Measurements from ENCODE around the gene MYL1. TPM values are rescaled to one million over a fixed set of nuclear protein-coding genes. Genes with fewer than 3 reads are reported as not detected.

MYL1 gene
- total RNA-seq, 4 donors from 2014 or later = 0.49 TPM; not detected in 3

DNA sequence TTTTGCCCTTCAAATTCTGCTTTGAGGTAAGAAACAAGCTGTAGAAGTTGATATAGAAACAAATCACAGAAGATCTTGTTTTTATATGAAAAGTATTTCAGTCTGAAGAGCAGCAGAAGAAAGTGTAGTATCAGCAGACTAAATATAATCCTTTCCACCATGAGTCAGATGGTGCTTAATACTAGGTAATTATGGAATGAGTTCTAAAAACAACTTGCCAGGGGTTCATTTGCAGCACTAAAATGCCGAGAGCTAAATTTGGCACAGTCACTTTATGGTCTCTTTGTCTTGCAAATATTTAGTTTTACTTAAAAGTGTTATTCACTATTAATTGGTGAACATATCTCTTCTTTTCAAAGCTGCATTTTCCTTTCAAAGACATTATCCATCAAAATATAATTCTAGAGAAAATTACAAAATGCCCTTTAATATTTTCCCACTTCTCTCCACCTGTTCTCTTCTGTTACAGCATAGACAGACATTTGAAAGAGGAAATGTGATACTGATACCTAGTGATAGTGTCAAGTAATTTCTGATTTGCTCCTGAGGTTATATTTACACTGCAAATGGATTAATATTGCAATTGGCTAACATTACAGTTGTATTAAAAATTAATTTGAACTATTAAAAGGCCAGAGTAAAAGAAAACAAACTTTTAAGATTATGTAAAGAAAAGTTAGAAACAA lies 5.3 kb downstream of the MYL1 start:
- no peak for TF ChIP-seq POLR2A (IDR thresholded peaks at IDR 0.05)
- WGBS, 2 donors = 23 to 32% methylated on average over 1 of the region's 1 CpG
- intact Hi-C loops (cut with DNase I; ENCODE audit: low total_unique reads) = no loop called here
- DNase-seq (ENCODE audit: low spot score in 2 of 2) = no peak
- H3K4me3 ChIP-seq (ENCODE audit: low read depth, poor library complexity, severe bottlenecking) = no peak overlapping the region

DNA sequence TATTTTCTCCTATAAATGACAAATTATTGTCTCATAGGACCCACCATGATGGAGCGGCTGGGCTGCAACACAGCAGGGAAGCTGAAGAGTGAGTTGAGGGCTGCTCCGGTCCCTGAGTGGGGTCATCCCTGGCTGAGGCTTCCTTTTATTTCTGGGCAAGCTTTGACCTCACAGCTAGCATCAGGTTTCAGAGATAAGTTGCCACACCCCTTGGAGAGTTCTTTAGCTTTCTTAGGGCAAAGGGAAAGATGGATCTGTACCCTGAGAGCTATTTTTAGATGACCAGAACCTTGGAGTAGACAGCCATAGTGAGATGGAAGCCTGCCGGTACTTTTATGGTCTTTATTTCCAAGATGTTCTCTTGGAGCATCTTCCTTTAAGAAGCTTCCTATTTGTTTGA lies 11.5 kb downstream of the MYL1 start:
- 92 to 95% methylated on average over 3 of the region's 3 CpGs for WGBS, 2 donors
- no peak for TF ChIP-seq POLR2A (IDR thresholded peaks at IDR 0.05)
- TF ChIP-seq, protein P1, sequence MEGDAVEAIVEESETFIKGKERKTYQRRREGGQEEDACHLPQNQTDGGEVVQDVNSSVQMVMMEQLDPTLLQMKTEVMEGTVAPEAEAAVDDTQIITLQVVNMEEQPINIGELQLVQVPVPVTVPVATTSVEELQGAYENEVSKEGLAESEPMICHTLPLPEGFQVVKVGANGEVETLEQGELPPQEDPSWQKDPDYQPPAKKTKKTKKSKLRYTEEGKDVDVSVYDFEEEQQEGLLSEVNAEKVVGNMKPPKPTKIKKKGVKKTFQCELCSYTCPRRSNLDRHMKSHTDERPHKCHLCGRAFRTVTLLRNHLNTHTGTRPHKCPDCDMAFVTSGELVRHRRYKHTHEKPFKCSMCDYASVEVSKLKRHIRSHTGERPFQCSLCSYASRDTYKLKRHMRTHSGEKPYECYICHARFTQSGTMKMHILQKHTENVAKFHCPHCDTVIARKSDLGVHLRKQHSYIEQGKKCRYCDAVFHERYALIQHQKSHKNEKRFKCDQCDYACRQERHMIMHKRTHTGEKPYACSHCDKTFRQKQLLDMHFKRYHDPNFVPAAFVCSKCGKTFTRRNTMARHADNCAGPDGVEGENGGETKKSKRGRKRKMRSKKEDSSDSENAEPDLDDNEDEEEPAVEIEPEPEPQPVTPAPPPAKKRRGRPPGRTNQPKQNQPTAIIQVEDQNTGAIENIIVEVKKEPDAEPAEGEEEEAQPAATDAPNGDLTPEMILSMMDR (IDR thresholded peaks at IDR 0.05) = no peak
- no peak overlapping the region for H3K4me3 ChIP-seq (ENCODE audit: low read depth, poor library complexity, severe bottlenecking)
- intact Hi-C loops (cut with DNase I; ENCODE audit: low total_unique reads) = no loop called here
- no peak for DNase-seq (ENCODE audit: low spot score in 2 of 2)

DNA sequence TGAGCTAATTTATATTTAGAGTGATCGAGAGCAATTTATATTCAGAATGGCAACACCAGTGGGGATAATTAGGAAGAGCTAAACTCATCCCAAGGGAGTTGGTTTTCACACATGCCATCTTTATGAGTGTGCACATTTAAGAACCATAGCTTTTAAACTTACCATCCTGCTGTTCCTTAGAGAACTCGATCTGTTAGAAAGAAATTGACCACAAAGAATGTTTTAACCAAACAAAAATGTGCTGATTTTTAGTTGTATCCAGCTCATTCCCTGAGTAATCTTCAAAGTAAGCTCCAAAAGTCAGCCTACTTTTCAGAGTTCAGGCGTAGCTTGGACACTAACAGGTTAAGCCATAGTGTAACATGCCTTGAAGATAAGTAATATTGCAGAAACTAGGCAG lies 12.6 kb downstream of the MYL1 start:
- no peak overlapping the region for H3K4me3 ChIP-seq (ENCODE audit: low read depth, poor library complexity, severe bottlenecking)
- no peak for DNase-seq (ENCODE audit: low spot score in 2 of 2)
- WGBS, 2 donors = 65 to 67% methylated on average over 3 of the region's 3 CpGs
- intact Hi-C loops (cut with DNase I; ENCODE audit: low total_unique reads) = no loop called here
- TF ChIP-seq, protein P1 (IDR thresholded peaks at IDR 0.05) = no peak
- TF ChIP-seq POLR2A (IDR thresholded peaks at IDR 0.05) = no peak

DNA sequence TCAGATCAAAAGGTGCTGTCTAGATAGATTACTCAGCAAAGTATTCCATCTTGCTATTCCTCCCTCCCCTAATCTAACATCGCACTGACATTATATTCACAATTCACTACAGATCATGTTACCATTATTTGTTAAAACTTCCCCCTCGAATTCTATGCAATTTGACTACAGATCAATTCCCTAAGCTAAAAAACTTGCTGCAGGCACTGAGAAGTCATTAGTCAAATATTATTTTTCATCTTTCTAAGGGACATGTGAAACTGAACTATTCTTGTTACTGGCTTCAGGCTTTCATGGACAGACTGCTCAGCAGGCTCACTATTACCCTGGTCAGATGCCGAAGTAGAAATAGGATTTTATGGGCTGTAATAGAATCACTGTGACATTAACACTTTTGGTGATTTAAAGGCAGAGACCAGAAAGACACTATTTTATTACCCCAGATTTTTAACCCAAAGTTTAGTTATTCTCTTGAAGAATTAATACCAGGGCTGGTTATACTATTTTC lies 15.1 kb downstream of the MYL1 start:
- WGBS, 2 donors = 39 to 42% methylated on average over 3 of the region's 3 CpGs
- intact Hi-C loops (cut with DNase I; ENCODE audit: low total_unique reads) = no loop called here
- no peak for DNase-seq (ENCODE audit: low spot score in 2 of 2)
- H3K4me3 ChIP-seq (ENCODE audit: low read depth, poor library complexity, severe bottlenecking) = no peak overlapping the region
- TF ChIP-seq, protein P1 (IDR thresholded peaks at IDR 0.05) = no peak
- no peak for TF ChIP-seq POLR2A (IDR thresholded peaks at IDR 0.05)

DNA sequence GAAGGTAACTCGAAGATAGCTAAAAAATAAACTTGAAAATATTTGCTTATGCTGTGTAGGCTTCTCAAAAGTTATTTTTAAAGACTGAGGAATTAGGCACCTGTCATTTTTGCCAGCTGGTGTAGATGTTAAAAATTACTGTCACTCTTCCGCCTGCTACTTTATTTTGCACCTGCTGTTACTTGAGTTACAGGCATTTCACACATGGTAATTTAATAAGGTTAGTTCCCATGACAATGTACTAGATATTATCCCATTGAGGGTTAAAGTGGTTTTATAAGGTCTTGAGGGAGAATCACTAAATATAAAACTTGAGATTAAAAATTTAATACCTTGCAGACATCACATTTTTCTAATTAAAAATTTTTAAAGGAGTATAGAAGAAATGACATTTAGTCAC lies 26.6 kb downstream of the MYL1 start:
- H3K4me3 ChIP-seq (ENCODE audit: low read depth, poor library complexity, severe bottlenecking) = no peak overlapping the region
- 77 to 79% methylated on average over 2 of the region's 2 CpGs for WGBS, 2 donors
- intact Hi-C loops (cut with DNase I; ENCODE audit: low total_unique reads) = no loop called here
- DNase-seq (ENCODE audit: low spot score in 2 of 2) = no peak
- TF ChIP-seq, protein P1 (IDR thresholded peaks at IDR 0.05) = no peak
- TF ChIP-seq POLR2A (IDR thresholded peaks at IDR 0.05) = no peak

DNA sequence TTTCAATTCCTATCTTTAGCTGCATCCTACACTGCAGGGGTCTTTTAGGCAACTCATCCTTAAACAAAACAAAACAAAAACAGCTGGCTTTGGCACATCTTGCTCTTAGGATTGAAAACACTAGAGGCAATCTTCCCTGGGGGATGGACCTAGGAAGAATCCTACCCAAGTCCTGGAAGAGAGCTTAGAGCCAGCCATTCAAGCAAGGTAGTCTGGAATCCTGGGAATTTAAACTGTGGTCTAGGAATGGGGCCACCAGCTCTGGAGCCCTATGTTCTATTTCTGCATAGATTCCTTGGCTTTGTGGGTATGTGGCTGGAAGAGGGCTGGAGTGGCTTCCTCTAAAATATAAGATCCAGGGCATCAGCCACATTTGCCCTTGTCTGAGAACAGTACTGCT lies 27.7 kb downstream of the MYL1 start:
- no peak overlapping the region for H3K4me3 ChIP-seq (ENCODE audit: low read depth, poor library complexity, severe bottlenecking)
- no peak for TF ChIP-seq POLR2A (IDR thresholded peaks at IDR 0.05)
- TF ChIP-seq, protein P1 (IDR thresholded peaks at IDR 0.05) = no peak
- no peak for DNase-seq (ENCODE audit: low spot score in 2 of 2)
- intact Hi-C loops (cut with DNase I; ENCODE audit: low total_unique reads) = no loop called here
